ENCODE data around the gene AMZ2. TPM values are rescaled to one million over a fixed set of nuclear protein-coding genes. Genes with fewer than 3 reads are reported as not detected.
A peak's percentile ranks its signal among the peaks of the same experiment; 100 is the strongest.
"Not testable (repeated sequence)": the region's sequence is repeated elsewhere in the genome, so short reads cannot be mapped to it uniquely, and the experiment has no call there.

Gene AMZ2
- total RNA-seq, 1 experiment from 2014 or later = 54.6 TPM

GRCh38 chr17:68228039-68228680 is 19.7 kb upstream of the AMZ2 start:
- POLR2A ChIA-PET, H3K27ac Mint-ChIP-seq: not testable (repeated sequence)

GRCh38 chr17:68228817-68229570 is 18.8 kb upstream of the AMZ2 start:
- TF ChIP-seq SP1 (CRISPR knock-in tag; conservative IDR thresholded peaks at IDR 0.05) (no peak), ZNF671 (CRISPR knock-in tag; IDR thresholded peaks at IDR 0.05) (no peak)
- ATAC-seq (peak; percentile 26; the same call in 1 of the 2 replicates), DNase-seq (ENCODE audit: low spot score) (no peak)
- POLR2A ChIA-PET = no interaction called here
- no peak overlapping the region for H3K4me3 Mint-ChIP-seq
- no peaks in the 10 kb centered on the region for H3K9me3 Mint-ChIP-seq
- H3K4me1 Mint-ChIP-seq = peaks cover 5% of the 10 kb centered on the region; the same call in 1 of the 2 replicates
- no peaks in the 10 kb centered on the region for H3K27me3 Mint-ChIP-seq (ENCODE audit: low read depth)
- H3K36me3 Mint-ChIP-seq = peaks cover 3% of the 10 kb centered on the region
- 0 out of 2 replicates have a peak overlapping the region, but pooled peaks have one; percentile 30 for H3K27ac Mint-ChIP-seq
- CTCF ChIA-PET = interaction anchor here (1.2 kb wide), 1 partner anchor 19 kb away, joined by 3 read pairs; the partner anchor contains the start of gene AMZ2

More at GRCh38 chr17:68228039-68228680, 19.7 kb upstream of the AMZ2 start:
- H3K9me3 Mint-ChIP-seq; CTCF ChIA-PET; DNase-seq (ENCODE audit: low spot score); H3K36me3 Mint-ChIP-seq; ATAC-seq; H3K4me3 Mint-ChIP-seq; H3K4me1 Mint-ChIP-seq; H3K27me3 Mint-ChIP-seq (ENCODE audit: low read depth): not testable (repeated sequence)

GRCh38 chr17:68229619-68230018 is 18.2 kb upstream of the AMZ2 start:
- TF ChIP-seq ZNF121 (CRISPR knock-in tag; IDR thresholded peaks at IDR 0.05) = no peak
- peaks cover 5% of the 10 kb centered on the region; the same call in 1 of the 2 replicates for H3K4me1 Mint-ChIP-seq
- POLR2A ChIA-PET = no interaction called here

GRCh38 chr17:68231131-68231530 is 16.7 kb upstream of the AMZ2 start:
- H3K27ac Mint-ChIP-seq; DNase-seq (ENCODE audit: low spot score); POLR2A ChIA-PET; H3K36me3 Mint-ChIP-seq; H3K27me3 Mint-ChIP-seq (ENCODE audit: low read depth); ATAC-seq; H3K9me3 Mint-ChIP-seq; H3K4me3 Mint-ChIP-seq; CTCF ChIA-PET; H3K4me1 Mint-ChIP-seq: not testable (repeated sequence)

More at GRCh38 chr17:68229619-68230018, 18.2 kb upstream of the AMZ2 start:
- DNase-seq (ENCODE audit: low spot score) = no peak
- peaks cover 3% of the 10 kb centered on the region for H3K36me3 Mint-ChIP-seq
- CTCF ChIA-PET = interaction anchor here (1.2 kb wide), 1 partner anchor 18 kb away, joined by 3 read pairs; the partner anchor contains the start of gene AMZ2
- H3K27me3 Mint-ChIP-seq (ENCODE audit: low read depth) = no peaks in the 10 kb centered on the region
- 0 out of 2 replicates have a peak overlapping the region, but pooled peaks have one; percentile 30 for H3K27ac Mint-ChIP-seq
- H3K9me3 Mint-ChIP-seq = no peaks in the 10 kb centered on the region
- ATAC-seq = no peak
- no peak overlapping the region for H3K4me3 Mint-ChIP-seq

GRCh38 chr17:68231541-68231940 is 16.3 kb upstream of the AMZ2 start:
- H3K4me1 Mint-ChIP-seq = peaks cover 5% of the 10 kb centered on the region; the same call in 1 of the 2 replicates
- ATAC-seq = no peak
- H3K36me3 Mint-ChIP-seq = peaks cover 3% of the 10 kb centered on the region
- no peak overlapping the region for H3K27ac Mint-ChIP-seq
- H3K4me3 Mint-ChIP-seq = no peak overlapping the region
- H3K9me3 Mint-ChIP-seq = no peaks in the 10 kb centered on the region
- no peak for DNase-seq (ENCODE audit: low spot score)
- ChIA-PET POLR2A (no interaction called here), CTCF (no interaction called here)
- H3K27me3 Mint-ChIP-seq (ENCODE audit: low read depth) = no peaks in the 10 kb centered on the region
- TF ChIP-seq JAZF1 (CRISPR knock-in tag; IDR thresholded peaks at IDR 0.05) (no peak), FOXP1 (CRISPR knock-in tag; IDR thresholded peaks at IDR 0.05; ENCODE audit: borderline replicate concordance) (no peak), ZNF671 (CRISPR knock-in tag; IDR thresholded peaks at IDR 0.05) (no peak), MLX (CRISPR knock-in tag; IDR thresholded peaks at IDR 0.05) (no peak), USF2 (CRISPR knock-in tag; IDR thresholded peaks at IDR 0.05) (no peak), MAX (CRISPR knock-in tag; IDR thresholded peaks at IDR 0.05) (no peak), ATF1 (CRISPR knock-in tag; IDR thresholded peaks at IDR 0.05) (no peak), PREB (CRISPR knock-in tag; IDR thresholded peaks at IDR 0.05; ENCODE audit: borderline replicate concordance) (no peak), SP1 (CRISPR knock-in tag; conservative IDR thresholded peaks at IDR 0.05) (no peak), CBFB (CRISPR knock-in tag; IDR thresholded peaks at IDR 0.05; ENCODE audit: low read depth) (no peak), ZNF512 (CRISPR knock-in tag; IDR thresholded peaks at IDR 0.05; ENCODE audit: borderline replicate concordance) (no peak), NR1H2 (CRISPR knock-in tag; IDR thresholded peaks at IDR 0.05) (no peak), STAT6 (CRISPR knock-in tag; conservative IDR thresholded peaks at IDR 0.05; ENCODE audit: low read depth) (no peak)

Data from WTC11 (cell line).